Left ventricle myocardium inferior (tissue), 1 donor: ENCODE results near the gene IRGC. TPM values are rescaled to one million over a fixed set of nuclear protein-coding genes. Genes with fewer than 3 reads are reported as not detected.

Source experiments
- DNase-seq: peaks from one replicate; pipeline ENCODE4 v3.0.0-alpha.2; 2020
- H3K27ac ChIP-seq: fragments of 200-600 bp; replicated peaks from 2 replicates; pipeline ENCODE4 v1.8.0; 2021
- H3K27me3 ChIP-seq: fragments of 200-600 bp; 2 replicates; pipeline ENCODE4 v1.8.0; 2021; ENCODE audit warnings: low read depth
- H3K36me3 ChIP-seq: fragments of 200-600 bp; 2 replicates; pipeline ENCODE4 v1.8.0; 2021
- H3K4me1 ChIP-seq: fragments of 200-600 bp; 2 replicates; pipeline ENCODE4 v1.8.0; 2021
- H3K4me3 ChIP-seq: fragments of 200-600 bp; 2 replicates; pipeline ENCODE4 v1.8.0; 2021; ENCODE audit warnings: mild to moderate bottlenecking, moderate library complexity
- H3K9me3 ChIP-seq: fragments of 200-600 bp; replicated peaks from 2 replicates; pipeline ENCODE4 v1.8.0; 2021
- intact Hi-C: fragments of 100-400 bp; cut with micrococcal nuclease; formaldehyde crosslinking; loops from one replicate; pipeline ENCODE4 v1.11.0; 2022
- total RNA-seq: library from RNA; stranded (reverse); fragmentation: NEBNext Ultra II Directional; extraction: Animal tissue kit (Norgen Biotek cat#: 25700); gene quantifications from one replicate; pipeline ENCODE4 v1.2.1, GENCODE V29; 2021
- TF ChIP-seq, protein P1 (sequence below): fragments of 200-600 bp; IDR thresholded peaks from 2 replicates; pipeline ENCODE4 v1.8.0; 2021; ENCODE audit warnings: antibody characterized with exemption, mild to moderate bottlenecking, borderline replicate concordance
- donor health status: DM: no; HTN: yes; CAD: no; lungs with severe emphysema.

Gene IRGC
- total RNA-seq, 1 donor from 2014 or later: not detected

DNA sequence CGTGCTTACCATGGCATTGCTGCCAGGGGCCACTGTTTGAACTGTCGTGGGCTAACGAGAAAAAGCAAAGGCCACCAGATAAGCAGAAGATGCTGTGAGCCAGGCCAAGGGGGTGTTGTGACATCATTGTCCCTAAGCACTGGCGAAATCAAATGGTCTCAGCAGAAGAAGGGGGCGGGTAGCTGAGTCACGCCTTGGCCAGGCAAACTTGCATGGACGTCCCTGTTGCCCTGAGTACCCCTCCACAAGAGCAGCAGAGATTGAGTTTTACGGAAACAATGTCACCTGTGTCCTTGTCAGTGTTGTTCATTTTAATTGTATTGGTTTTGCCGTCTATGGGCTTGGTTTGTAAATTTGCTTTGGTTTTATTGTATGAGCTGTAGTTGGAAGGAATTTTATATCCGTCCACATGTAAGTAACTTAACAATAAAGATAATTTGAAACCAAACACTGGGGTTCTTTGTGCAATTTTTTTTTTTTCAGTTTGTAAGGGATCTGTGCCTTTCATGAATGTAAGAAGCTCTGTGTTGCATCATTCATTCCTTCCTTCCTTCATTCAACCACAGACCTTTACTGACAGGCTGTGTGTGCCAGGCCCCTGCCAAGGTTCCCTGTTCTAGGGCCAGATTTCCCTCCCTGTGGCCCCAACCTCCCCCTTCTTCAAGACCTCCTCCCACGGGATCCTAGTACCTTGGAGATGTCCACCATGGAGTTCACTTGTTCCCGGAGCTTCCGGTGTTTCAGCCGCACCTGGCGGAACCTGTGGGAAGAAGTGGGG lies 52.6 kb downstream of the IRGC start:
- TF ChIP-seq, protein P1, sequence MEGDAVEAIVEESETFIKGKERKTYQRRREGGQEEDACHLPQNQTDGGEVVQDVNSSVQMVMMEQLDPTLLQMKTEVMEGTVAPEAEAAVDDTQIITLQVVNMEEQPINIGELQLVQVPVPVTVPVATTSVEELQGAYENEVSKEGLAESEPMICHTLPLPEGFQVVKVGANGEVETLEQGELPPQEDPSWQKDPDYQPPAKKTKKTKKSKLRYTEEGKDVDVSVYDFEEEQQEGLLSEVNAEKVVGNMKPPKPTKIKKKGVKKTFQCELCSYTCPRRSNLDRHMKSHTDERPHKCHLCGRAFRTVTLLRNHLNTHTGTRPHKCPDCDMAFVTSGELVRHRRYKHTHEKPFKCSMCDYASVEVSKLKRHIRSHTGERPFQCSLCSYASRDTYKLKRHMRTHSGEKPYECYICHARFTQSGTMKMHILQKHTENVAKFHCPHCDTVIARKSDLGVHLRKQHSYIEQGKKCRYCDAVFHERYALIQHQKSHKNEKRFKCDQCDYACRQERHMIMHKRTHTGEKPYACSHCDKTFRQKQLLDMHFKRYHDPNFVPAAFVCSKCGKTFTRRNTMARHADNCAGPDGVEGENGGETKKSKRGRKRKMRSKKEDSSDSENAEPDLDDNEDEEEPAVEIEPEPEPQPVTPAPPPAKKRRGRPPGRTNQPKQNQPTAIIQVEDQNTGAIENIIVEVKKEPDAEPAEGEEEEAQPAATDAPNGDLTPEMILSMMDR: no peak
- intact Hi-C loops: no loop called here
- H3K4me1 ChIP-seq: no peaks in the 10 kb centered on the region
- H3K27me3 ChIP-seq: peaks cover 15% of the 10 kb centered on the region
- H3K4me3 ChIP-seq: no peak overlapping the region
- peak; percentile 33 for DNase-seq
- no peak overlapping the region for H3K27ac ChIP-seq
- H3K9me3 ChIP-seq: no peaks in the 10 kb centered on the region
- H3K36me3 ChIP-seq: no peaks in the 10 kb centered on the region

- Histone ChIP-seq H3K4me1 (peaks cover 5% of the 10 kb centered on the region), H3K27me3 (peaks cover 18% of the 10 kb centered on the region), H3K9me3 (no peaks in the 10 kb centered on the region), H3K27ac (no peak overlapping the region), H3K4me3 (no peak overlapping the region), H3K36me3 (no peaks in the 10 kb centered on the region)
- intact Hi-C loops: no loop called here
- TF ChIP-seq, protein P1: no peak
- DNase-seq: no peak
These were observed 53.4 kb downstream of the IRGC start for GRCh38 chr19:43769256-43769655.

Other genes with a start within 250 kb of the IRGC start
- 4.5 TPM for gene PHLDB3, start 211.3 kb upstream of the IRGC start, total RNA-seq
- 14.6 TPM for gene ETHE1, start 188.9 kb upstream of the IRGC start, total RNA-seq
- gene ZNF575, start 182.9 kb upstream of the IRGC start, total RNA-seq: 1.1 TPM
- gene XRCC1, start 140.5 kb upstream of the IRGC start, total RNA-seq: 12.8 TPM
- gene PINLYP, start 140.3 kb upstream of the IRGC start, total RNA-seq: 1.0 TPM
- gene IRGQ, start 119.9 kb upstream of the IRGC start, total RNA-seq: 26.1 TPM
- 11.3 TPM for gene ZNF576, start 119.5 kb upstream of the IRGC start, total RNA-seq
- 0.30 TPM for gene SRRM5, start 104.0 kb upstream of the IRGC start, total RNA-seq
- 32.3 TPM for gene ZNF428, start 96.4 kb upstream of the IRGC start, total RNA-seq
- 6.9 TPM for gene CADM4, start 76.2 kb upstream of the IRGC start, total RNA-seq
- gene PLAUR, start 45.9 kb upstream of the IRGC start, total RNA-seq: 3.5 TPM
- gene SMG9, start 38.9 kb downstream of the IRGC start, total RNA-seq: 18.9 TPM
- 0.38 TPM for gene KCNN4, start 64.9 kb downstream of the IRGC start, total RNA-seq
- 1.3 TPM for gene LYPD5, start 86.4 kb downstream of the IRGC start, total RNA-seq
- 14.7 TPM for gene ZNF283, start 111.2 kb downstream of the IRGC start, total RNA-seq
- gene ZNF404, start 167.9 kb downstream of the IRGC start, total RNA-seq: 9.2 TPM
- gene ZNF45, start 219.2 kb downstream of the IRGC start, total RNA-seq: 6.4 TPM
- 3.7 TPM for gene ZNF221, start 235.2 kb downstream of the IRGC start, total RNA-seq